Fibroblast of skin of back (primary cell): ENCODE results near the gene TCHH.
A peak's percentile ranks its signal among the peaks of the same experiment; 100 is the strongest.
"Not testable (repeated sequence)": the region's sequence is repeated elsewhere in the genome, so short reads cannot be mapped to it uniquely, and the experiment has no call there.

Experiments used
- DNase-seq: peaks from one replicate; pipeline ENCODE4 v3.0.0-alpha.2; 2013

Gene TCHH

DNA sequence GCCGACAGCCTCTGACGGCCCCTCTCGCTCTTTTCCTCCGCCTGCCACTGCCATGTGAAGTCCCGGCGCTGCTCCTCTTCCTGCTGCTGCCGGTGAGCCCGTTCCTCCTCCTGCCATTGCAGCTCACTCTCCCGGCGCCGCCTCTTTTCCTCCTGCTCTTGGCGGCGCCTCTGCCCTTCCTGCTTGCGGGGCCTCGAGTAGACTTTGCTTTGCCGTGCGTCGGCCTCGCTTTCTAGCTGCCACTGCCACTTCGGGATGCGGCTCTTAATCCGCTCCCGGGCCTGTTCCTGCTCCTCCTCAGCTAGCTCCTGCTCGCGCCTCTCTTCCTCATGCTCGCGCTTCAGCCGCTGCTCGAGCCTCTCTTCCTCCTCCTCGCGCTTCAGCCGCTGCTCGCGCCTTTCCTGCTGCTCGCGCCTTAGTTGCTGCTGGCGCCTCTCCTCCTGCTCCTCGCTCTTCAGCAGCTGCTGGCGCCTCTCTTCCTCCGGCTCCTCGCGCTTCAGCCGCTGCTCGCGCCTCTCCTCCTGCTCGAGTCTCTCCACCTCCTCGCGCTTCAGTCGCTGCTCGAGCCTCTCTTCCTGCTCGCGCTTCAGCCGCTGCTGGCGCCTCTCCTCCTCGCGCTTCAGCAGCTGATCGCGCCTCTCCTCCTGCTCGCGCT lies 4.3 kb downstream of the TCHH start:
- peak; percentile 47 for DNase-seq

DNA sequence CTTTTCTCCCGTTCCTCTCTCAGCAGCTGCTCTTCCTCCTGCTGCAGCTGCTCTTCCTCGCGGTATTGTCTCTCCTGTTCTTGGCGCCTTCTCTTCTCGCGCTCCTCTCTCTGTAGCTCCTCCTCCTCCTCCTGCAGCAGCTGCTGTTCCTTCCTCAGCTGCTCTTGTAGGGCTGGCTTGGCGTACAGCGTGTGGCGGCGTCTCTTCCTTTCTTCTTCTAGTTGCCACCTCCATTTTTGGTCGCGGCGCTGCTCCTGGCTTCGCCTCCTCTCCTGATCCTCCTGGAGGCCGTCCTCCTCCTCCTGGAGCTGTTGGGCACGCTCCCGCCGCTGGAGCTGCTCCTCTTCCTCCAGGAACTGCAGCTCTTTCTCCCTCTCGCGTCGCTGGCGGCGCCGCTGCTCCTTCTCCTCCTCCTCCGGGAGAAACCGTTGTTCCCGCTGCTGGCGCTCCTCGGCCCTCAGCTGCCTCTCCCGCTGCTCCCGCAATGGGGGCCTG lies 4.8 kb downstream of the TCHH start:
- DNase-seq, result peak; percentile 52

DNA sequence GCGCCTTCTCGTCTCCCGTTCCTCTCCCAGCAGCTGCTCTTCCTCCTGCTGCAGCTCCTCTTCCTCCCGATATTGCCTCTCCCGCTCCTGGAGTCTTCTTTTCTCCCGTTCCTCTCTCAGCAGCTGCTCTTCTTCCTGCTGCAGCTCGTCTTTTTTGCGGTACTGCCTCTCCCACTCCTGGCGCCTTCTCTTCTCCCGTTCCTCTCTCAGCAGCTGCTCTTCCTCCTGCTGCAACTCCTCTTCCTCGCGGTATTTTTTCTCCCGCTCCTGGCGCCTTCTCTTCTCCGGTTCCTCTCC lies 5.3 kb downstream of the TCHH start:
- no peak for DNase-seq

DNA sequence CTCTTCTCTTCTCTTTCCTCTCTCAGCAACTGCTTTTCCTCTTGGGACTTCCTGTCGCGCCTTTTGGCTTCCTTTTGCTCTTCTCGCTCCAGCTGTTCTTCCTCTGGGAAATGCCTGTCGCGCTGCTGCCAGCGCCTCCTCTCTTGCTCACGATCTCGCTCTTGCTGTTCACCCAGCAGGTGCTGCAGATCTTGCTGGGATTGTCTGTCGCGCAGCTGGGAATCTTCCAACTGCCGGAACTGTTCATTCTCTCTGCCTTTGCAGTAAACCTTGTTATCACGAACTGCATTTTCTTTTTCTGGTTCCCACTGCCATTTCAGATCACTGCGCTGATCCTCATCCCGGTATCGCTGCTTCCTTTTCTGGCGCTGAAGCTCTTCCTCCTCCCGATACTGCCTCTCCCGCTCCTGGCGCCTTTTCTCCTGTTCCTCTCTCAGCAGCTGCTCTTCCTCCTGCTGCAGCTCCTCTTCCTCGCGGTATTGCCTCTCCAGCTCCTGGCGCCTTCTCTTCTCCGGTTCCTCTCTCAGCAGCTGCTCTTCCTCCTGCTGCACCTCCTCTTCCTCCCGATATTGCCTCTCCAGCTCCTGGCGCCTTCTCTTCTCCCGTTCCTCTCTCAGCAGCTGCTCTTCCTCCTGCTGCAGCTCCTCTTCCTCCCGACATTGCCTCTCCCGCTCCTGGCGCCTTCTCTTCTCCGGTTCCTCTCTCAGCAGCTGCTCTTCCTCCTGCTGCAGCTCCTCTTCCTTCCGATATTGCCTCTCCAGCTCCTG lies 5.8 kb downstream of the TCHH start:
- DNase-seq, result no peak

DNA sequence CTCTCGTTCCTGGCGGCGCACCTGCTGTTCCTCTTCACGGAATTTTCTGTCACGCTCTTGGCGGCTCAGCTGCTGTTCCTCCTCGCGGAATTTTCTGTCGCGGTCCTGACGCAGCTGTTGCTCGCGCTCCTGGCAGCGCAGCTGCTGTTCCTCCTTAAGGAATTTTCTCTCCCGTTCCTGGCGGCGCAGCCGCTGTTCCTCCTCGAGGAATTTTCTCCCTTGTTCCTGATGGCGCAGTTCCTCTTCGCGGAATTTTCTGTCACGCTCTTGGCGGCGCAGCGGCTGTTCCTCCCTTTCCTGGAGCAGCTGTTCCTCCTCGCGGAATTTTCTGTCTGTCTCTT lies 6.4 kb downstream of the TCHH start:
- no peak for DNase-seq

GRCh38 chr1:152107984-152108881 lies 7.0 kb downstream of the TCHH start:
- DNase-seq, result peak; percentile 61

DNA sequence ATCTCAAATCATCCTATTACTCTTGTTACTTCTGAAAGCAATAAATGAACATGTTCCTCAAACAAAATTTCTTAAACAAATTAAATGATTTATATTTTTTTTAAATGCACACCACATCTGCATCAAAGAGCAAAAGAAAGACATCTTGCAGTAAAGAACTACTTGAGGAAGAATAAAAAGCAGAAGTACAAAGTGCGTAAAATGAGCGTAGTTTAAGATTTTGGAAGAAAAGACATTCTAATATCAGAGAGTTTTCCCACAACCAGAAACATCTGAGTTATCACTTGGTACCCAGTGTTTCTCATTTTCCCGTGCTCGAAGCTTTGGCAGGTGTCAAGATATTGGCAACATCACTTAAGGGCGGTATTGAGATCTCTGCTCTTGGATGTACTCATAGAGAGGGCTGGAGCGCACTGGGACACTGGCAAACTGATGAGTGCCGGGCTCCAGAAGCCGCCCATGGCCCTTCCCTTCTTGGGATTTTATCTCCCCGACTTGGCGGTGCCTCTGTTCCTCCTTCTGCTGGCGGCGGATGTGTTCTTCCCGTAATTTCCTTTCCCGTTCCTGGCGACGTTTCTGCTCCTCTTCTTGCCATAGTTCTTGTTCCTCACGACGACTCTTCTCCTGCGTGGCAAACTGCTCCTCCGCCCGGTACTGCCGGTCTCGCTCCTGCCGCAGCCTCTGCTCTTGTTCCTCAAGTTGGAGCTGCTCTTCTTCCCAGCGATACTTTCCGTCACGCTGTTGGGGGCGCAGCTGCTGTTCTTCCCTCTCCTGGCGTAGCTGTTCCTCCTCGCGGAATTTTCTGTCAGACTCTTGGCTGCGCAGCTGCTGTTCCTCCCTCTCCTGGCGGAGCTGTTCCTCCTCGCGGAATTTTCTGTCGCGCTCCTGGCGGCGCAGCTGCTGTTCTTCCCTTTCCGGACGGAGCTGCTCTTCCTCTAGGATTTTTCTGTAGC lies 7.9 kb downstream of the TCHH start:
- DNase-seq, result no peak

DNA sequence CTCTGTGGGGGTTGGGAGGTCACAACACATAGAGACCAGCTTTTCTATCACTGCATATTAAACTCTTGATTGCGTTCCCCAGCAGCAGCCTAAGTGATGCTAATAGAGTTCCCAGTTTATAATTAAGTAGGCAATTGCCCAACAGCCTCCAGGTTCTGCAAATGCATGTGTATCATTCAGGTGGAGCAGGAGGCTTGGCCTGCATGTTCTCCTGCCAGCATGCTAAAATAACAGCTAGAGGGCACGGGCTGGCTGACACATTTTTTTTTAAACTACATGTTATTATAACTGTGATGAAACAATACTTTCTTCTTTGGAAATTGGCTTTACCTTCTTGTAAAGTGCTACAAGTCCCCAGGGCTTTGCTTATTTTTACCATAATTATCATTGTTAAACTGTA lies 10.4 kb downstream of the TCHH start:
- DNase-seq, result no peak

DNA sequence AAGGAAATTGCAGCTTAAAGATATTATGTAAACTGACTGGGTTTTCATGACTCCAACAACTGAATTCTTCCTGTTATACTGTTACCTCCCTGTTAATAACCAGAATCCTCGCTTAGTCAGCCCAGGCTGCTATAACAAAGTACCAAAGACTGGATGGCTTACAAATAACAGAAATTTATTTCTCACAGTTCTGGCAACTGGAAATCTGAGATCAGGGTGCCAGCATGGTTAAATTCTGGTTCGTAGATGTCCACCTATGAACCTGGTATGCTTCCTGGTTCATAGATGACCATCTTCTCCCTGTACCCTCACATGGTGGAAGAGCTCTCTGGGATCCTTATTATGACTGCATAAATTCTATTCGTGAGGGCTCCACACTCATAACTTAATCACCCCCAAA lies 18.3 kb downstream of the TCHH start:
- DNase-seq, result no peak

GRCh38 chr1:152089014-152089674 lies 26.1 kb downstream of the TCHH start, which contains the start of gene TCHHL1:
Gene TCHHL1 (minus strand): TSS chr1:152089064. CDS start chr1:152088143, 921 bp downstream.
- DNase-seq, result no peak

DNA sequence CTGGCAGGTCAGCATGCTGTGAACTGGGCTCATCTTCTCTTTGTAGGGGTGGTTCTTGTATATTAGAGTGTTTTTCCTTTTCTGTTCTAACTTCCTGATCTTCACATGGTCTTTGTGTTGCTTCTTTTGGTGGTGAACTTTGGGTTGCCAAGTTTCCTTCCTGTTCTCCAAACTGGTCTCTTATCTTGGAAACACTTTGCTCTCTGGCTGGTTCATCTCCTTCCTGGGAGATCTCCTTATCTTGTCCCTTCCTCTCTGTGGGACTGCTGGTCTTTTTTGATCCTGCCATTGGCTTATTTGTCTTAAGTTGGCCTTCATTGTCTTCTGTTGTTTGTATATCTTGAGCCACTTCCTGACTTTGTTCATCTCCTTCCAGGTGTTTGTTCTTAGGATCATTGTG lies 28.5 kb downstream of the TCHH start:
- no peak for DNase-seq

GRCh38 chr1:152084853-152085252 lies 30.4 kb downstream of the TCHH start:
- DNase-seq, result no peak

- not testable (repeated sequence) for DNase-seq
Observed at GRCh38 chr1:152081026-152081425, 34.2 kb downstream of the TCHH start.

DNA sequence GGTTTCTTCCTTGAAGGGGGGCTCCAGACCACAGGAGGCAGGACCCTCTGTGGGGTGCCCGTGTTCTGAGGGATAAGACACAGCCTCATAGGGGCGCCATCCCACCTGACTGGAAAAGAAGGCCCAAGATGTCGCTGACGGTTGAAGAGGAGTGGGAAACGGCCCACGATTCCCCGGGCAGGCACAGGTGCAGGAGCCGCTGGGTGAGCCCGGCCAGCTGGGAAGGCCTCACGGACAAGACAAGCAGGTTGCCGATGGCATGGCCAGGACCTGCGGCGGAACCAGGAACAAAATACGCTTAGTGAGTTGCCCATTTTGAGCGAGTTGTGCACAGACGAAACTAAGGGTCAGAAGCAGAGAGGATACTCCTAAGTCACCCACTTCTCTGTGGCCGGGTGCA lies 34.8 kb downstream of the TCHH start:
- not testable (repeated sequence) for DNase-seq

- no peak for DNase-seq
Observed at GRCh38 chr1:152078831-152079441, 36.3 kb downstream of the TCHH start.

DNA sequence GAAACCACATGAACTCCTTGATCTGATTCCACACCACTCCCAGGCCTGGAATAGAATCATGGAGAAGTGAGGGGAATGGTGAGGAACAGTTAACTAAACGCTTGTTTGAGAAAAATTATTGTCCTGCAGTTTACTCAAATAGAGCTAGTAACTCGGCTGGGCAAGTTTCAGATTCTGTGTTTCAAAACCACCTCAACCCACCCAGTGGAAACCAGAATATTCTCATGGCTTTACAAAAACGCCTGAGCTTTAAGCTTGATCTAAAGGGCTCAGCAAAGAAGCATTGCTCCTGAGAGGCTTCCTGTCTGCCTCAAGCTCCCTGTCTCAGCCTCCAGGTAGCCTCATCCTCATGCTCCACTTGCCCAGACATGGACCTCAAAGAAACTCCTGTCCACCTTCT lies 42.9 kb downstream of the TCHH start:
- no peak for DNase-seq

GRCh38 chr1:152071123-152071522 lies 44.1 kb downstream of the TCHH start:
- no peak for DNase-seq

DNA sequence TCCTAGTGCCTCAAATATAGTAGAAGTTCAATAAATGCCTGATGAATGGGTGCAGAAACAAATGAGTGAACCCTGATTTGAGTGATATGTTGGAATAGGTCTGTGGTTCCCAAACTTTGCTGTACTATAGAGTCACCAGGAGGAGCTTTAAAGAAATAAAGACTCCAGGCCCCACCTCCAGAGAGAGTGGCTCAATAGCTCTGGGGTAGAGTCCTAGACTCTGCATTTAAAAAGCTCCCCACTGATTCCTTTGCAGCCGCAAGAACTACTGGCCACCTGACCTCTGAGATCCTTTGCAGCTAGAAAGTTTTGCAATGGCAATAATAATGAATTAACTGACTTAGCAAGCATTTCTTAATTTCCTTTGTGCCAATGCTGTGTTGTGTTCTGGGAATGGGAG lies 47.3 kb downstream of the TCHH start:
- DNase-seq, result no peak

DNA sequence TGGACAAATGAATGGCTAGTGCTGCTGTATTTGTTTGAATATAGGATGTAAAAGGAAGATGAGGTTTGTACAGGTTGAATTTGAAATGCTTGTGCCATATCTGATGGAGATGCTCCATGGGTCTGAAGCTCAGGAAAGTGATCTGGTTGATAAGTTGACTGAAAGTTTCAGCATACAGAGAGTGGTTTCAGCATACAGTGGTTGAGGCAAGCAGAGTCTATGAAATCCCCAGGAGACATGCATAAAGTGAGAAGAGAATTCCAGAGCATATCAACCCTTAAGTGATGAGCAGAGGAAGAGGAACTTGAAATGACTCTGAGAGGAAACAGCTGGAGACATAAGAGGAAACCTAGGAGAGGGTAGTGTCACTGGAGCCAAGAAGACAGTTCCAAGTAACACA lies 48.1 kb downstream of the TCHH start:
- DNase-seq, result no peak

- no peak for DNase-seq
Observed at GRCh38 chr1:152061952-152062351, 53.3 kb downstream of the TCHH start.
